ENCODE data around the gene RANBP2.

RANBP2 gene

GRCh38 chr2:108824316-108825070, 105.2 kb downstream of the RANBP2 start:
- TF ChIP-seq CTCF (IDR thresholded peaks at IDR 0.05; ENCODE audit: insufficient read depth, missing control alignments) = no peak
- FAIRE-seq = no peak

GRCh38 chr2:108825254-108825653, 106.0 kb downstream of the RANBP2 start:
- no peak for FAIRE-seq
- no peak for TF ChIP-seq CTCF (IDR thresholded peaks at IDR 0.05; ENCODE audit: insufficient read depth, missing control alignments)
- DNase-seq (ENCODE audit: insufficient read length, low spot score) = no peak

More at GRCh38 chr2:108824316-108825070, 105.2 kb downstream of the RANBP2 start:
- DNase-seq (ENCODE audit: insufficient read length, low spot score) = no peak

- TF ChIP-seq CTCF (IDR thresholded peaks at IDR 0.05; ENCODE audit: insufficient read depth, missing control alignments) = no peak
- DNase-seq (ENCODE audit: insufficient read length, low spot score) (no peak), FAIRE-seq (no peak)
Measured at GRCh38 chr2:108825736-108826135, 106.5 kb downstream of the RANBP2 start.

GRCh38 chr2:108829578-108830310, 110.5 kb downstream of the RANBP2 start:
- no peak for TF ChIP-seq CTCF (IDR thresholded peaks at IDR 0.05; ENCODE audit: insufficient read depth, missing control alignments)
- DNase-seq (ENCODE audit: insufficient read length, low spot score) = no peak
- no peak for FAIRE-seq

- TF ChIP-seq CTCF (IDR thresholded peaks at IDR 0.05; ENCODE audit: insufficient read depth, missing control alignments) = no peak
- no peak for DNase-seq (ENCODE audit: insufficient read length, low spot score)
- no peak for FAIRE-seq
Measured at GRCh38 chr2:108833219-108833618, 113.9 kb downstream of the RANBP2 start.

GRCh38 chr2:108834620-108835019, 115.3 kb downstream of the RANBP2 start:
- FAIRE-seq = no peak
- DNase-seq (ENCODE audit: insufficient read length, low spot score) = no peak
- no peak for TF ChIP-seq CTCF (IDR thresholded peaks at IDR 0.05; ENCODE audit: insufficient read depth, missing control alignments)

- DNase-seq (ENCODE audit: insufficient read length, low spot score) (no peak), FAIRE-seq (no peak)
- no peak for TF ChIP-seq CTCF (IDR thresholded peaks at IDR 0.05; ENCODE audit: insufficient read depth, missing control alignments)
Measured at GRCh38 chr2:108835040-108835439, 115.8 kb downstream of the RANBP2 start.
